T-helper 17 cell (primary cell): ENCODE results near the gene WWOX. TPM values are rescaled to one million over a fixed set of nuclear protein-coding genes. Genes with fewer than 3 reads are reported as not detected.
A peak's percentile ranks its signal among the peaks of the same experiment; 100 is the strongest.

ENCODE experiments used
- ATAC-seq: fragments of 150-1000 bp; cut with Tn5 transposase; 2 replicates; pipeline ENCODE4 v1.10.0; 2021; ENCODE audit warnings: mild to moderate bottlenecking, moderate library complexity
- DNase-seq, 3 donors: peaks; one replicate each; pipeline versions ENCODE4 v3.0.0 to v3.0.0-alpha.2; 2020 to 2021
- H3K9me3 ChIP-seq: one replicate; pipeline ENCODE4 v1.7.0; 2013; ENCODE audit warnings: low read length, mild to moderate bottlenecking; ENCODE audit not compliant: control insufficient read depth, poor library complexity, severe bottlenecking
- H3K27ac Mint-ChIP-seq: one replicate; pipeline ENCODE4 v1.8.0; 2022; ENCODE audit warnings: mild to moderate bottlenecking, moderate library complexity, mixed read lengths
- H3K27me3 Mint-ChIP-seq: one replicate; pipeline ENCODE4 v1.8.0; 2022; ENCODE audit warnings: mixed read lengths
- H3K36me3 Mint-ChIP-seq: one replicate; pipeline ENCODE4 v1.8.0; 2022; ENCODE audit warnings: low read depth, mixed read lengths
- H3K4me1 Mint-ChIP-seq: one replicate; pipeline ENCODE4 v1.8.0; 2022; ENCODE audit warnings: mild to moderate bottlenecking, mixed read lengths
- H3K4me3 Mint-ChIP-seq: one replicate; pipeline ENCODE4 v1.8.0; 2022; ENCODE audit warnings: mild to moderate bottlenecking, moderate library complexity, mixed read lengths
- total RNA-seq, 4 donors: library from RNA in 2 of 4; stranded (reverse) in 2 of 4; gene quantifications; one replicate each; pipeline ENCODE4 v1.2.3 and lab custom pipeline; 2022 to 2026

The WWOX gene
- total RNA-seq, 2 donors from 2014 or later = 26.8 to 29.7 TPM

GRCh38 chr16:78869492-78869891, 770.0 kb downstream of the WWOX start:
- peak overlapping the region; percentile 79 for H3K27ac Mint-ChIP-seq
- DNase-seq = no peak
- no peaks in the 10 kb centered on the region for H3K36me3 Mint-ChIP-seq
- peak; percentile 73 for ATAC-seq
- H3K9me3 ChIP-seq = no peaks in the 10 kb centered on the region
- H3K4me3 Mint-ChIP-seq = peak overlapping the region; percentile 31
- no peaks in the 10 kb centered on the region for H3K27me3 Mint-ChIP-seq
- H3K4me1 Mint-ChIP-seq = peaks cover 12% of the 10 kb centered on the region

DNA sequence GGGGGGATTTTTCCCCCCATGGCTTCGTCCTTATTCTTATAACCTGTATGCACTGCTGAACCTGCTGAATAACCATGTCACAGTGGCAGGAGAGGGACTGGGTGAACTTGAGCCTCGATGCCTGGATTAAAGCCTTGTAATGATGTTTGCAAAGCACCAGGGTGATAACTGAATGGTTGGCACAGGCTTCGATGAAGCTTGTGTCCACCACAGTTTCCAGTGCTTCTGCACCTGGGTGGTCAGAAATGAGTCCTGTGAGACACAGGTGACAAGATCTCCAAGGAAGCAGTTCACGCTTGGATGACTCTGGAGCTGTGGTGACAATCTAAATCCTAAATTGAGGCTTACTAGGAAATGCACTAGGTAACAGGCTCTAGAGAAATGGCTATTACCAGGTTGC, 771.8 kb downstream of the WWOX start:
- H3K27me3 Mint-ChIP-seq = no peaks in the 10 kb centered on the region
- no peaks in the 10 kb centered on the region for H3K9me3 ChIP-seq
- peak overlapping the region; percentile 79 for H3K27ac Mint-ChIP-seq
- H3K36me3 Mint-ChIP-seq = no peaks in the 10 kb centered on the region
- ATAC-seq (no peak), DNase-seq (no peak)
- peaks cover 12% of the 10 kb centered on the region for H3K4me1 Mint-ChIP-seq
- no peak overlapping the region for H3K4me3 Mint-ChIP-seq

DNA sequence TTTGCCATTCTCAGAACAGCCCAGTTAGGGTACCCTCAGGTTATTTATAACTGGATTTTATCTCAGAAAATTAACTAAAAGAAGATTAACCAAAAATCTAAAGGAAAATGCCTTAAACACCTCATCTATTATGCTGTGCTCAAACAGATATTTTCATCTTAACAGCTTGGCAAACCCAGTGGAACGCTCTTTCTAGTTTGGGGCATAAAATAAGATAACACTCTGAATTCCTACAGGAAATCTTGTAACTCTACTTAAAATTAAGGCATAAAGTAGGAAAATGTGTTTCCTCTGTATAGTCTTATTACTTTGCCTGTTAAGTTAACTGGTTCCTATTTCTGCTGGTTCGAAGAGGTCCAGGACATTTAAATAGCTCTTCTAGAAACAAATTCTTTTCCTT, 777.2 kb downstream of the WWOX start:
- H3K27me3 Mint-ChIP-seq = no peaks in the 10 kb centered on the region
- peaks cover 3% of the 10 kb centered on the region for H3K4me1 Mint-ChIP-seq
- no peak overlapping the region for H3K4me3 Mint-ChIP-seq
- ATAC-seq (no peak), DNase-seq (no peak)
- H3K27ac Mint-ChIP-seq = no peak overlapping the region
- H3K9me3 ChIP-seq = no peaks in the 10 kb centered on the region
- H3K36me3 Mint-ChIP-seq = peaks cover 4% of the 10 kb centered on the region

DNA sequence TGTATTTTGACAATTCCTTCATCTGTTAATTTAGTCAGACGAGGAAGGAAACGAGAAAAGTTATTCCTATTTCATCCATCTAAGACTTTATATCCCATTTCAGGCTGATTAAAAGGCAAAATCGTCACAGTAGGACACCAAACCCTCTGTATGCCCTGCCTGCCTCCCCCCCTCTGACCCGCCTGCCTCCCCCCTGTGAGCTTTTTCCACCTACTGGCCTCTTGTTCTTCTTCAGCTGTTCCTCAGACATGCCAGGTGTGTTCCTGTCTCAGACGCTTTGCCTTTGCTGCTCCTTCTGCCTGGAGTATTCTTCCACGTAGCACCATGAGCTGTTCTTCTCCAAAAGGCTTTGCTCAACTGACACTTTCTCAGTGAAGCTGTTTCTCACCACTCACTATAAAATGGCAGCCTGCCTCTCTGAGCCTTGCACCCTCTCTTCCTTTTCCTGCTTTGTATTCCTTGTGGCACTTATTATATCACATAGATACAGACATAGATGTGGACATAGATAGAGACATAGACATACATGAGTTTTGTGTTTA, 777.7 kb downstream of the WWOX start:
- Mint-ChIP-seq H3K4me1 (peaks cover 3% of the 10 kb centered on the region), H3K27ac (no peak overlapping the region), H3K4me3 (no peak overlapping the region), H3K27me3 (no peaks in the 10 kb centered on the region), H3K36me3 (peaks cover 4% of the 10 kb centered on the region)
- no peak for DNase-seq
- no peak for ATAC-seq
- no peaks in the 10 kb centered on the region for H3K9me3 ChIP-seq

- Mint-ChIP-seq H3K4me3 (no peak overlapping the region), H3K4me1 (peaks cover 3% of the 10 kb centered on the region), H3K27ac (no peak overlapping the region), H3K36me3 (peaks cover 4% of the 10 kb centered on the region), H3K27me3 (no peaks in the 10 kb centered on the region)
- H3K9me3 ChIP-seq = no peaks in the 10 kb centered on the region
- DNase-seq (no peak), ATAC-seq (no peak)
Measured at GRCh38 chr16:78878570-78878969, 779.1 kb downstream of the WWOX start.

GRCh38 chr16:78879011-78879410, 779.6 kb downstream of the WWOX start:
- Mint-ChIP-seq H3K27ac (no peak overlapping the region), H3K4me3 (no peak overlapping the region), H3K27me3 (no peaks in the 10 kb centered on the region), H3K4me1 (peaks cover 3% of the 10 kb centered on the region), H3K36me3 (peaks cover 4% of the 10 kb centered on the region)
- DNase-seq (no peak), ATAC-seq (no peak)
- no peaks in the 10 kb centered on the region for H3K9me3 ChIP-seq

- Mint-ChIP-seq H3K27me3 (no peaks in the 10 kb centered on the region), H3K36me3 (peaks cover 4% of the 10 kb centered on the region), H3K27ac (no peak overlapping the region), H3K4me1 (peaks cover 7% of the 10 kb centered on the region), H3K4me3 (peak overlapping the region; percentile 15)
- ATAC-seq (no peak), DNase-seq (no peak)
- H3K9me3 ChIP-seq = no peaks in the 10 kb centered on the region
Measured at GRCh38 chr16:78882150-78882549, 782.7 kb downstream of the WWOX start.

DNA sequence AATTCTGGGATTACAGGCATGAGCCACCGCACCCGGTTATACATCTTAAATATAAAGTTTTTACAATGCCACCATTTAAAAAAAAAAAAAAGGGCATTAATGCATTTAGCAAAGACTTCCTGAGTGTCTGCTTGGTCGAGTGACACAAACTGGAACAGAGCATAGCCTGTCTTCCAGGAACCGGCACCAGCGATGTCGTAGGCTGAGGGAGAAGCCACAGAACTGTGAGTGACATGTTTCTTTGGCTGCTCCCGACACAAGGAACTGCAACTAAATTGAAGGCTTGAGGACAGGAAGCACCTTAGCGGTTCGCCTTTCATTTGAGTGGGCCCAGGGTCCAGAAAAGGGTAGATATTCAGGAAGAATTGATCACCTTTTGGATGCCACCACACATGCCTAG, 783.3 kb downstream of the WWOX start:
- Mint-ChIP-seq H3K4me1 (peaks cover 9% of the 10 kb centered on the region), H3K27me3 (no peaks in the 10 kb centered on the region), H3K36me3 (no peaks in the 10 kb centered on the region), H3K27ac (no peak overlapping the region), H3K4me3 (no peak overlapping the region)
- no peak for DNase-seq
- no peak for ATAC-seq
- no peaks in the 10 kb centered on the region for H3K9me3 ChIP-seq

- H3K4me3 Mint-ChIP-seq = no peak overlapping the region
- no peak overlapping the region for H3K27ac Mint-ChIP-seq
- H3K27me3 Mint-ChIP-seq = no peaks in the 10 kb centered on the region
Measured at GRCh38 chr16:78884204-78884603, 784.8 kb downstream of the WWOX start.

GRCh38 chr16:78889346-78889745, 789.9 kb downstream of the WWOX start:
- Mint-ChIP-seq H3K27me3 (no peaks in the 10 kb centered on the region), H3K4me3 (no peak overlapping the region), H3K27ac (no peak overlapping the region), H3K4me1 (peaks cover 22% of the 10 kb centered on the region), H3K36me3 (peaks cover 2% of the 10 kb centered on the region)
- ATAC-seq (no peak), DNase-seq (no peak)
- no peaks in the 10 kb centered on the region for H3K9me3 ChIP-seq

More at GRCh38 chr16:78884204-78884603, 784.8 kb downstream of the WWOX start:
- ATAC-seq = no peak
- H3K36me3 Mint-ChIP-seq = peaks cover 2% of the 10 kb centered on the region
- peaks cover 15% of the 10 kb centered on the region for H3K4me1 Mint-ChIP-seq
- H3K9me3 ChIP-seq = no peaks in the 10 kb centered on the region
- DNase-seq = no peak

GRCh38 chr16:78890373-78890895, 791.0 kb downstream of the WWOX start:
- Mint-ChIP-seq H3K4me1 (peaks cover 28% of the 10 kb centered on the region), H3K27ac (peak overlapping the region; percentile 74), H3K27me3 (peaks cover 3% of the 10 kb centered on the region), H3K4me3 (peak overlapping the region; percentile 56), H3K36me3 (peaks cover 2% of the 10 kb centered on the region)
- ATAC-seq (peak; percentile 26), DNase-seq (no peak)
- H3K9me3 ChIP-seq = no peaks in the 10 kb centered on the region

DNA sequence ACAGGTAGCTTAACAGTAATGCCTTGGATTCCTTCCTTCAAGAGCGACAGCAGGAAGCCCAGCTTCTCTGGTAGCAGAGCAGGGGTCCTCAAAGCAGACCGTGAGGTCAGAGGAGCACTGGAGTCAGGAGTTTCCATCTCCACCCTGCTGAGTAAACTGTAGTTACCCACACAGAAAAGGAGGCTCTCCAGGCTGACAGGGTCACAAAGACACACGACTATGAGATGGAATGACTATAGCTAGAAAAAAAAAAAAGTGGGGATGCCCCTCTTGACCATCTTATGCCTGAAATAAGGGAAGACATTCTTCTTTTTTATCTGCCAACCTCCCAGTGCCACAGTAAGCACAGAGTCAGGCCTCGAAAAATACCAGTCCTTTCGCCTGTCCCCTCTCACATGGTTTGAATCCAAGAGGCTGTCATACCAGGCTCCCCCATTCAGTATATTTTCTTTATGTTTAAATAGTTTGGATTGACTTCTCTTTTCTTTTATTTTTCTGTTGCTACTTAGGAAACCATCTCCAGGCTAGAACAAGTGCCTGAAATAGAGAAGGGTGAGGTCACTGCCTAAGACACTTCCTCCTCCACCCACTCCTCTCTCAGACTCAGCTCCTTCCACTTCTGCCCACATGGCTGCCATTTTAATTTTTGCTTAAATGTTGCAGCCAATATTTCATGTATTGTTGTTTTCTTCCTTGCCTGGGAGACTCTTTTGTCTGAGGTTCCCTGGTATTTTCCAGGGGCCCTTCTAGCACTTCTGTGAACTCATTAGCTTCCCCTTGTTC, 793.7 kb downstream of the WWOX start:
- DNase-seq (no peak), ATAC-seq (no peak)
- Mint-ChIP-seq H3K27me3 (peaks cover 7% of the 10 kb centered on the region), H3K27ac (peak overlapping the region; percentile 51), H3K4me1 (peaks cover 32% of the 10 kb centered on the region), H3K4me3 (no peak overlapping the region), H3K36me3 (peaks cover 2% of the 10 kb centered on the region)
- no peaks in the 10 kb centered on the region for H3K9me3 ChIP-seq

- H3K9me3 ChIP-seq = no peaks in the 10 kb centered on the region
- Mint-ChIP-seq H3K27ac (peak overlapping the region; percentile 82), H3K27me3 (peaks cover 11% of the 10 kb centered on the region), H3K4me1 (peaks cover 29% of the 10 kb centered on the region), H3K36me3 (no peaks in the 10 kb centered on the region), H3K4me3 (peak overlapping the region; percentile 79)
- ATAC-seq (peak; percentile 68), DNase-seq (peak in 1 of 3 donors; percentile 10)
Measured at GRCh38 chr16:78894886-78895285, 795.4 kb downstream of the WWOX start.
